ENCODE results near the gene TDRD10.

DNA sequence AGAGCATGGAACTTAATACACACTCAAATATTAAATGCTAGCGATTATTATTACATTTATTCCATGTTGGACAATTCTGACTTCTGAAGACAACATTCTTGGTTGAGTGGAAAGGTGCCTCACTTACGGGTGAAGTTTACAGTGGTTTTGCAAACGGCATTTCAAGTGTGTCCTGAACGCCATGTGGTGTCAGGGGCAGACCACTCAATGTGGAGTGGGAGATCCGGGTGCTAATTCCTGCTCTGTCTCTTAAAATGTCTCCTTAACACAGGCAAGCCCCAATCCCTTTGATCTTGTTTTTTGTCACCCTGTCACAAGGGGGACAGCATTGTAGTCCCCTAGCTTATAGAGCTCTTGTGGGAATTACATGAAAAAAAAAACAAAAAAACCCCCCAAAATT, 5.6 kb upstream of the TDRD10 start:
- no peak for TF ChIP-seq GATA2 (IDR thresholded peaks at IDR 0.05; ENCODE audit: low read depth, low read length)
- TF ChIP-seq GATA3 (IDR thresholded peaks at IDR 0.05; ENCODE audit: low read depth, low read length) = no peak

All from SH-SY5Y (cell line).